SK-N-MC (cell line): ENCODE results near the gene CD99.
"Not testable (repeated sequence)": the region's sequence is repeated elsewhere in the genome, so short reads cannot be mapped to it uniquely, and the experiment has no call there.

ENCODE experiments used
- EZH2 ChIP-seq: fragments of 200-600 bp; sonication (generic); IDR thresholded peaks from one replicate; pipeline ENCODE4 v1.6.1; 2017; ENCODE audit warnings: antibody characterized with exemption
- FOXP2 ChIP-seq: optimal IDR thresholded peaks from 2 replicates; pipeline ENCODE3; 2011; ENCODE audit warnings: mild to moderate bottlenecking, moderate library complexity; ENCODE audit not compliant: insufficient read depth; ENCODE audit errors: extremely low read length, control extremely low read depth

DNA sequence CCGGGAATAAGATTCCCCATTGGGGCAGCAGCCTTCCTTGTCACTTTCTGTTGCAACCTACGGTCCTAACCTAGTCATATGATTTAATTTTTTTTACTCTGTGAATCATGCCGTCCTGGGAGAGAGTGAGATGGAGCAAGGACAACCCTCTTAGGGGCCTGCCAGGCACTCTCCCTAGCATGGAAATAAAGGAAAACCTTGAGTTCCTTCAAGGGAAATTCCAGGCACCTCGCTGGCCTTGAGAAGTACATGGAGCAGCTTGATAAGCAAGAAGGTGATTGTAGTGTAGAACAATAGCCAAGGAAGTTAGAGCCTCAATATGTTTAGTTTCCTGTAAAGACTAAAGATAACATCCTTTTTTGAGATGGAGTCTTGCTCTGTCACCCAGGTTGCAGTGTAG is 71.6 kb downstream of the CD99 start:
- not testable (repeated sequence) for TF ChIP-seq EZH2, FOXP2
